Kidney (tissue), 14 donors: ENCODE data around the gene NDFIP1. TPM values are rescaled to one million over a fixed set of nuclear protein-coding genes. Genes with fewer than 3 reads are reported as not detected.

Experiments used
- DNase-seq, 5 donors: peaks; one replicate each; pipeline ENCODE4 v3.0.0-alpha.2; 2013 to 2020
- FAIRE-seq: peaks from 2 replicates; lab custom pipeline; 2012; peaks lifted over from hg19 to GRCh38; lab: Jason Lieb, UNC
- H3K27ac ChIP-seq, 2 donors: one replicate each; pipeline ENCODE4 v1.7.0; 2013; ENCODE audit warnings: low read depth in 2 of 2, low read length in 2 of 2, inconsistent platforms in 1 of 2
- H3K27me3 ChIP-seq: one replicate; pipeline ENCODE4 v1.7.1; 2013; ENCODE audit warnings: low read length, inconsistent platforms; ENCODE audit not compliant: control insufficient read depth, insufficient read depth
- H3K36me3 ChIP-seq, 3 donors: one replicate each; pipeline versions ENCODE4 v1.7.0 to v1.7.1; 2013; ENCODE audit warnings: low read length in 3 of 3, control low read depth in 1 of 3, inconsistent platforms in 1 of 3; ENCODE audit not compliant: insufficient read depth in 3 of 3, control insufficient read depth in 2 of 3
- H3K4me1 ChIP-seq, 3 donors: one replicate each; pipeline versions ENCODE4 v1.7.0 to v1.7.1; 2013; ENCODE audit warnings: low read length in 3 of 3, inconsistent platforms in 1 of 3, low read depth in 1 of 3; ENCODE audit not compliant: control insufficient read depth in 2 of 3, insufficient read depth in 2 of 3
- H3K4me3 ChIP-seq, 3 donors: one replicate each; pipeline versions ENCODE4 v1.7.0 to v1.8.1; 2013; ENCODE audit warnings: low read length in 3 of 3, control low read depth in 1 of 3, inconsistent platforms in 1 of 3
- H3K9ac ChIP-seq, 3 donors: one replicate each; pipeline versions ENCODE4 v1.7.0 to v1.7.1; 2013; ENCODE audit warnings: low read length in 3 of 3, control low read depth in 1 of 3, inconsistent platforms in 1 of 3
- H3K9me3 ChIP-seq, 3 donors: one replicate each; pipeline versions ENCODE4 v1.7.0 to v1.7.1; 2013; ENCODE audit warnings: low read length in 3 of 3, control low read depth in 1 of 3, inconsistent platforms in 1 of 3; ENCODE audit not compliant: control insufficient read depth in 2 of 3, insufficient read depth in 1 of 3
- intact Hi-C: fragments of 100-400 bp; cut with DNase I; formaldehyde crosslinking; loops from one replicate; pipeline ENCODE4 v1.11.1; 2022
- polyA plus RNA-seq: library from polyadenylated mRNA; stranded (reverse); fragments of 350-450 nt; fragmentation: Illumina TruSeq; extraction: RNeasy Lipid Tissue Mini Kit (QIAGEN cat#74804); gene quantifications from one replicate; pipeline ENCODE4 v1.2.3, GENCODE V29; 2014; ENCODE audit warnings: low read depth, low replicate concordance; ENCODE audit not compliant: insufficient read depth
- total RNA-seq: library from RNA; stranded (reverse); fragmentation: NEBNext Ultra II Directional; extraction: Animal tissue kit (Norgen Biotek cat#: 25700); gene quantifications from one replicate; pipeline ENCODE4 v1.2.1, GENCODE V29; 2021
- TF ChIP-seq, protein P1 (sequence below): IDR thresholded peaks from 3 replicates; pipeline ENCODE4 v1.5.1; 2012; ENCODE audit warnings: mild to moderate bottlenecking, moderate library complexity, borderline replicate concordance; ENCODE audit not compliant: insufficient read depth; ENCODE audit errors: extremely low read depth
- donor health status: control.
- donor health status: control.
- donor health status: control.
- donor health status: control.
- donor health status: control.
- donor health status: DM: yes; HTN: yes; CAD: no.
- donor health status: Normal renal cell carcinoma (clear cell type).

NDFIP1 gene
- total and polyA plus RNA-seq, 2 donors from 2014 or later, result 92.8 to 107 TPM

DNA sequence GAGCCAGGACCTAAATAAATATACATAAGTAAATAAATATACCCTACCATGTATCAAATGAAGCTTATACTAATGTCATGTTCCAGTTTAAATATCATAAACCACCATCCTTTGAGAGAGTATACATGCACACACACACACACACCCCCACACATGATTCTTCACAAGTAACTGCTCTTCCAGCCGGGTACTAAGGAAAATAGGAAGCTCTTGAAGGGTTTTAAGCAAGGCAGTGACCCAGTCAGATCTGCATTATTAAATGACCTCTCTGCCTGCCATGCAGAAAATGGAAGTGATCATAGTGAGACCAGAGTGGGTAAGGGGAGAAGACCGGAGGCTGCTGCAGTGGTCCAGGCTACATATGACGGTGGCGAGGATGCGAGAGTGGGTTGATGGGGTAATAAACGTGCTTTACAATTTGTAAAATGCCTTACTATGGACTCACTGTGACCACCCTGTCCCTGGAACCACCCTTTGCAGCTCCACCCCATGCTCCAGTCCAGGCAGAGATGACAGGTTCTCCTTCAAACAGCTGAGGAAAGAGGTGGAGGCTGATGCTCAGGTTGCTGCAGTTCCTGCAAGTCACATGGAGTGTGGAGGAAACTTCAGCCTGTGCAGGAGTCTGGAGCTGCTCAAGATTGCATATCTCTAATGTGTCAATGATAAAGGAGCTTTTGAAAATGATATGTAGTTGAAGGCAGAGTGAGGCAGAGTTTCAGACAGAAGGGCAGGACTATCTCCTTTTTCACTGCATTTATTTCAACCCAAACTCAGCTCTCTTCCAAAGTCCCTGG is 38.8 kb upstream of the NDFIP1 start:
- no peak for FAIRE-seq
- H3K36me3 ChIP-seq, result no peaks in the 10 kb centered on the region
- H3K4me3 ChIP-seq, result no peak overlapping the region
- intact Hi-C loops, result no loop called here
- H3K4me1 ChIP-seq, result no peaks in the 10 kb centered on the region
- no peak for DNase-seq
- TF ChIP-seq, protein P1, sequence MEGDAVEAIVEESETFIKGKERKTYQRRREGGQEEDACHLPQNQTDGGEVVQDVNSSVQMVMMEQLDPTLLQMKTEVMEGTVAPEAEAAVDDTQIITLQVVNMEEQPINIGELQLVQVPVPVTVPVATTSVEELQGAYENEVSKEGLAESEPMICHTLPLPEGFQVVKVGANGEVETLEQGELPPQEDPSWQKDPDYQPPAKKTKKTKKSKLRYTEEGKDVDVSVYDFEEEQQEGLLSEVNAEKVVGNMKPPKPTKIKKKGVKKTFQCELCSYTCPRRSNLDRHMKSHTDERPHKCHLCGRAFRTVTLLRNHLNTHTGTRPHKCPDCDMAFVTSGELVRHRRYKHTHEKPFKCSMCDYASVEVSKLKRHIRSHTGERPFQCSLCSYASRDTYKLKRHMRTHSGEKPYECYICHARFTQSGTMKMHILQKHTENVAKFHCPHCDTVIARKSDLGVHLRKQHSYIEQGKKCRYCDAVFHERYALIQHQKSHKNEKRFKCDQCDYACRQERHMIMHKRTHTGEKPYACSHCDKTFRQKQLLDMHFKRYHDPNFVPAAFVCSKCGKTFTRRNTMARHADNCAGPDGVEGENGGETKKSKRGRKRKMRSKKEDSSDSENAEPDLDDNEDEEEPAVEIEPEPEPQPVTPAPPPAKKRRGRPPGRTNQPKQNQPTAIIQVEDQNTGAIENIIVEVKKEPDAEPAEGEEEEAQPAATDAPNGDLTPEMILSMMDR, result no peak
- H3K9me3 ChIP-seq, result no peaks in the 10 kb centered on the region
- H3K9ac ChIP-seq, result no peak overlapping the region
- H3K27ac ChIP-seq, result no peak overlapping the region
- no peaks in the 10 kb centered on the region for H3K27me3 ChIP-seq

DNA sequence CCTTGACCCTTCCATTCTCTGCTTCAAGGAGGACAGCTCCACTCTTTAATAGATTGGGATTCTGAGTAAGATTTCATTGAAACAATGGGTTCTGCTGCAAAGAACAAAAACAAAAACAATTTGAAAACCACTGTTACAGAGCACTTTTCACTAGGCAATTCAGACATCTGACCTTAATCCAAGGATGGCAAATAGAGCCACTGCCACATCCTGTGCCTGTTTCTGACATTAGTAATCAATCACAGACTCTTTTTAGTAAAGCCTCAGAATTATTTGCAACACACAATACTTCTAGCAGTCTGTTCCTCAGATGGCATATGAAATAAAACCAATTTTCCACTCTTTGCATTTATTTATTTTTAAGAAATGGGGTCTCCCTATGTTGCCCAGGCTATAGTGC is 37.8 kb upstream of the NDFIP1 start:
- no peaks in the 10 kb centered on the region for H3K27me3 ChIP-seq
- no peak overlapping the region for H3K9ac ChIP-seq
- DNase-seq (no peak), FAIRE-seq (no peak)
- intact Hi-C loops, result no loop called here
- TF ChIP-seq, protein P1, result no peak
- H3K9me3 ChIP-seq, result no peaks in the 10 kb centered on the region
- no peaks in the 10 kb centered on the region for H3K4me1 ChIP-seq
- H3K27ac ChIP-seq, result no peak overlapping the region
- H3K36me3 ChIP-seq, result no peaks in the 10 kb centered on the region
- no peak overlapping the region for H3K4me3 ChIP-seq

DNA sequence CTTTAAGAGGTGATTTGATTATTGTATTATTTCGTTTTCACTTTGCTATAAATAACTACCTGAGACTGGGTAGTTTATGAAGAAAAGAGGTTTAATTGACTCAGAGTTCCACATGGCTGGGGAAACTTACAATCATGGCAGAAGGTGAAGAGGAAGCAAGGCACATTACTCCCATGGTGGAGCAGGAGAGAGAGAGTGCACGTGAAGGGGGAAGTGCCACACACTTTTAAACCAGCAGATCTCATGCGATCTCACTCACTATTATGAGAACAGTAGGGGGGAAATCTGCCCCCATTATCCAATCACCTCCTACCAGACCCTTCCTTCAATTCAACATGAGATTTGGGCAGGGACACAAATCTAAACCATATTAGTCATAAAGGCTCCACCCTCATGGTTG is 36.1 kb upstream of the NDFIP1 start:
- no peak overlapping the region for H3K4me3 ChIP-seq
- TF ChIP-seq, protein P1, result no peak
- no peaks in the 10 kb centered on the region for H3K9me3 ChIP-seq
- DNase-seq (no peak), FAIRE-seq (no peak)
- no peak overlapping the region for H3K9ac ChIP-seq
- intact Hi-C loops, result no loop called here
- no peaks in the 10 kb centered on the region for H3K27me3 ChIP-seq
- H3K4me1 ChIP-seq, result no peaks in the 10 kb centered on the region
- H3K27ac ChIP-seq, result no peak overlapping the region
- H3K36me3 ChIP-seq, result no peaks in the 10 kb centered on the region
